OCI-M2 (cell line): ENCODE data around the gene CEP164.

Experiments
- DNase-seq: peaks from one replicate; lab custom pipeline; 2025; ENCODE audit not compliant: unreplicated experiment; lab: John Stamatoyannopoulos, UW

The CEP164 gene

GRCh38 chr11:117457835-117458234, 130.2 kb downstream of the CEP164 start:
- DNase-seq, result no peak

GRCh38 chr11:117458275-117459122, 130.8 kb downstream of the CEP164 start:
- DNase-seq, result no peak

GRCh38 chr11:117459123-117459978, 131.7 kb downstream of the CEP164 start:
- no peak for DNase-seq

GRCh38 chr11:117459979-117460300, 132.3 kb downstream of the CEP164 start:
- no peak for DNase-seq

- DNase-seq, result no peak
Measured at GRCh38 chr11:117461396-117462182, 133.9 kb downstream of the CEP164 start.

GRCh38 chr11:117462183-117462863, 134.7 kb downstream of the CEP164 start:
- DNase-seq, result no peak

DNA sequence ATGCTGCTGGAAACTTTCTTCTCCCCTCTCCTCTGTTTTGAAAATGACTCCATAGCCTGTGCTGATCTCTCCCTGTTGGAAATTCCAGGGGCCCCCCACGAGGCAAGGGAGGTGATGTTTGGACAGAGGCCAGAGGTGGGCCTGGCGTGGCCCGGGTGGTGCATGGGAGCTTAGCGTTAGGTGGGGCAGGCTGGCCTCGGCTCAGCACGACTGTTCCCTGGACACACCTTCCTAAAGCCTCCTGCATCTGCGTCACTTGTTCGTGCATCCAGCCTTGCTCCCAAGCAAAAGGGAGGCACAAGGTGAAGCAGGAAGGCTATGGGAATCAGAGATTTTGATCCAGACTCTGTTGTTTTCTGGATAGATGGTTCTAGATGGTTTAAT, 135.2 kb downstream of the CEP164 start:
- no peak for DNase-seq
